HG03064 (cell line): ENCODE data around the gene LMF2.

Experiments used
- ATAC-seq: cut with Tn5 transposase; IDR thresholded peaks from one replicate; pipeline ENCODE4 v1.9.1; 2021; ENCODE audit warnings: low read depth; ENCODE audit not compliant: unreplicated experiment

The LMF2 gene

GRCh38 chr22:50468626-50469025 is 38.9 kb downstream of the LMF2 start:
- no peak for ATAC-seq

DNA sequence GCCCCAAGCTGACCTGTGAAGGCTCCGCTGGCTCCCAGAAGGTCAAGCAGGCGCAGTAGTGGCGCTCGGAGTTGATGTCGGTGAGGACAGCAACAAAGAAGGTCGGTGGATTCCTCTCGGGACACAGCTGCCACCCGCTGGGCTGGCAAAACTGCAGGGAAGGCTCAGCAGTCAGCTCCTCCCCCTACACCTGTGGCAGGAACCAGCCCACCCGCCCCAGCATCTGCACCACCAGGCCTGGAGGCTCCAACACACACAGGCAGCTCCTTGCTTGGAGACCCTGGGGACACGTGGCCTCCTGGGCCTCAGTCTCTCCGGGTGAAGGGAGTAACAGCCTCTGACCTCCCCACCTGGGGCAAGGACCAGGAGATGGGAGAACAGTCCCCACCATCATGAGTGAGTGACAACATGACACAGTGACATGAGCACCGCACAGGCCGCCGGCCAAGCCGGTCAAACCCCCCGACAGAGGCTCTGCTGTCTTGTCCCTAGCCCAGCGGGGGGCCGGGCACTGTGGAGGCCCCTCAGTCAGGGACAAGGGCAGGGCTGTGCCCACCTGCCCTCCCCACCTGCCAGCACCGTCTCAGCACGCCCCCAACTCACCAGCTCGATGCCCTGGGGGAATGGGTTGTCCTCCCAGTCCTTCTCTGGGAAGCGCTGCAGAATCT is 39.6 kb downstream of the LMF2 start:
- no peak for ATAC-seq

- ATAC-seq = no peak
Measured at GRCh38 chr22:50467341-50467740, 40.2 kb downstream of the LMF2 start.

- ATAC-seq = no peak
Measured at GRCh38 chr22:50465066-50465930, 42.2 kb downstream of the LMF2 start.

DNA sequence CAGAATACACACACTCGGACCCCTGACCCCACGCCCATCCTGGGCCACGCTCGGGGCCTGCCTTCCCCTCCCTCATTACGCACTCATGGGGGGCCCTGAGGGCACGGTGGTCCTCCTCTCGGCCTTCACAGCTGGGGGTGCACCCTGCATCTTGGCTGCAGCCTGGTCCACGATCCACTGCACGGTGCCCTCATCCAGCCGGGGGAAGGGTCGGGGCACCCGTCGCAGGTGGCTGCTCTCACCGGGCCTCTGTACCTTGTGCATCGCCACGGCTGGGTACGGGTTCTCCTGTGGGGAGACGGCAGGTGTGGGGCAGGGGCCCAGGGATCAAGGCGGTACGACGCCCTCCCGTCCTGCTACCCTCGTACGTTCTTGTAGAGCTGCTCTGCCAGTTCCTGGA is 43.1 kb downstream of the LMF2 start:
- no peak for ATAC-seq

DNA sequence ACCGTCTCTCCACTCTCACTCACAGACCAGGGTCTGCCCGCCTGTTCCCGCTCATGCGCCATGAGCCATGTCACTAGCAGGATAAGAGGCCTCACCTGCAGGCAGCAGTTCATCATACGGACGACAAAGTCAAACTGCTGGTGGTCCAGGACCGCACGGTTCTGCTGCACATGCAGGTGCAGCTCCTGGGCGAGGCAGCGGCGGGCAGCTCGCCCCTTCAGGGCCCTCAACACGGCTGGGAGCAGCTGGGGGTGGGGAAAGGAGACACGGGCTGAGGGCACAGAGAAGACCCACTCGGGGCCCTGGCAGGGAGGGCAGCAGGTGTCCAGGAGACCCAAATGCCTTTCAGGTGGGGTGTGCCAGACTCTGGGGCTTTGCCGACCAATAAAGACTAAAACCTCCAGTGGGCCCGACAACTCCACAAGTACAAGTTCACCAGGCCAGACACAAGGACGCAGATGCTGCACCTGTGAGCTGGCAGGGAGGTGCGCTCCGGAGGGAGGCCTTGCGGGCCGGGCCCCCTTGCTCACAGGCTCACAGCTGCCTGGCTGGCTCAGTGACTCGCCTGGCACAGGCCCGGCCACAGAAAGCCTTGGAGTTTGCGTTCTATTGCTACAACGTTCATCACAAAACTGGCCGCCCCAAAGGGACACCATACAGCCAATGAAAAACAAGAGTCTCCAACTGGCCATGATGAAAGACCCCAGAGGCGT is 44.2 kb downstream of the LMF2 start:
- no peak for ATAC-seq

DNA sequence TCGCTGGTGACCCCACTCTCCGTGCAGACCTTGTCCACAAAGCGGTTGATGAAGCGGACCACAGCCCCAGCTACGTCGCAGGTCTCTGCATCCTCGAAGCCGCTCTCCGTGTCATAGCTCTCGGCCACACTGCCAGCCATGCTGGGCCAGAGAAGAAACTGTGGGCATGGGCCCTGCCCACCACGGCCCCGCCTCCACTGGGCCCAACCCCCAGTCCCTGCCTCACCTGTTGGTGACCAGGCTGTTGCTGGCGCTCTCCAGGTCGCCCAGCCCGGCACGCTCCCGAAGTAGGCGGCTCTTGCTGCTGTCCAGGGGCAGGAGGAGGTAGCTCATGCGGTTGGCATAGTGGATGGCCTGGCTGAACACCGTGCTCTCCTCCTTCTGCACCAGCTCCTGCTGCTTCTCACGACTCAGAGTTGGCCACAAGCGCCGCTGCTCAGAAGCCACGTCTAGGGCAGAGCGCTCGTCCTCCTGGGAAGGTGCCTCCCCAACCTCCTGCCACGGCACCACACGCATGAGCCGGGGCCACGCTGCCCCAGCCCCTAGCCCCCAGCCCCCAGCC is 45.4 kb downstream of the LMF2 start:
- ATAC-seq = no peak

- no peak for ATAC-seq
Measured at GRCh38 chr22:50461536-50461935, 46.0 kb downstream of the LMF2 start.

DNA sequence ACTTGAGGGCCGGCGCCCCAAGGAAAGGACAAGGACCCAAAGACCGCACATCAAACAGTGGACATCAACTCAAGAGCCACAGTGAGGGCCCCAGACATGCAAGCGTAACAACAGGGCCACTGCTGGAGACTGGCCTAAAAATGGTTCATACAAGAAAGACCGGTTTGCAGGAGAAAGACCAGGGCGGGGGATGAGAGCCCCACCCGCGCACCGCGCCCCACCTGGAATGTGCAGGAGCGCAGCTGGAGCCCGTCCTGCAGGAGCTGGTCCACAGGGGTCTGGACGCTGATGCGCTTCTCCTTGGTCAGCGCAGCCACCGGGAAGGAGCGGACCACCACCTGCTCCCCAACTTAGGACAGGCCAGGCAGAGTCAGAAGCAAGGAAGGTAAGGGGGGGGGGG is 46.6 kb downstream of the LMF2 start:
- no peak for ATAC-seq

GRCh38 chr22:50459496-50460140 is 47.9 kb downstream of the LMF2 start:
- no peak for ATAC-seq

GRCh38 chr22:50459016-50459415 is 48.5 kb downstream of the LMF2 start:
- no peak for ATAC-seq

DNA sequence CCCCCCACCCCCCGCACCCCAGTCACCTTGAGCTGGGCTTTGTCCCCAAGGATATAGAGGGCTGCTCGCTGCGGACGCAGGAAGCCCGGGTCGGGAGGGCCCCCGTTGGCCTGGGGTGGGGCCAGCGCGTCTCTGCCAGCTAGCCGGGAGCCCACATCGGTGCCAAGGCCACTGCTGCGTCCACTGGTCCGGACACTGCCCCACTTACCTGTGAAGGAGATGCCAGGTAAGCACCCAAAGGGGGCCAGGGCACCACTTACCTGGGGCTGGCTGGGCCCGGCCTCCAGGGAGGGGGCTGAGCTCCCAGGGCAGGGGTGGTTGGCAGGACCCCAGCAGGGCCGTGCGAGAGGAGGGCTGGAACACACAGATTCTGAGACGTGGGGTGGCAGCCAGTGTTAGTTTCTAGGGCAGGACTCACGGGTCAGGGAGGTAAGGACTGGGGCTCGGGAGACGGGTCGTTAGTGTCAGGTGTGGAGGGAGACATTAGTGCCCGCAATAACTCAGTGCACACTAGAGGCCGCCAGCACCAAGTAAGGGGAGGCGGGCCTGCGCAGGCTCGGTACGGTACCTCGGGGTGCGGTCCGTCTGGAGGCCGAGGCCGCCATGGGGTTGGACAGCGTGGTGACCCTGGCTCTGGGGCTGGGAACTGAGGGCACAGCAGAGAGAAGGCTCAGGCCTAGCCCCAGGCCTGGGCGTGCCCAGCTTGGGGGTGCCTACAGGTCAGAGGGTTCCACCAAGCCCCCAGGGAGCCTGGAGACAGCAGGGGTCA is 50.9 kb downstream of the LMF2 start:
- ATAC-seq = no peak

- ATAC-seq = no peak
Measured at GRCh38 chr22:50456026-50456425, 51.5 kb downstream of the LMF2 start.

DNA sequence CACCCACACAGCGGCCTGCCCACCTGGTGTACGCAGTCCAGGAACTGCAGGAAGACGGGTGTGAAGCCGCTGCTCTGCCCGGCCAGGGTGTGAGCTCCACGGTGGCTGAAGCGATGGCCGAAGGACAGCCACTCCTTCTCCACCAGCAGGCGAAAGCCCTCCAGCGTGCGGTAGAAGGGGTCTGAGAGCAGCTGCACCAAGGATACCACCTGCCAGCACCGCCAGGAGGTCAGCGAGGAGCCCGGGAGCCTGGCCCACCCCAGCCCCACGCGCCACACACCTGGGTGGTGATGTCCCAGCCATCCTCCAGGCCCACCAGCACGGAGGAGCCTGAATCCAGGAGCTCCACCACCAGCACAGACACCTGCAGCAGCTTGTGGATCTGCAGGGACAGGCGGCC is 52.3 kb downstream of the LMF2 start:
- no peak for ATAC-seq

- no peak for ATAC-seq
Measured at GRCh38 chr22:50454556-50455075, 52.9 kb downstream of the LMF2 start.
